K562 (cell line): ENCODE measurements around the gene SARS1. TPM values are rescaled to one million over a fixed set of nuclear protein-coding genes. Genes with fewer than 3 reads are reported as not detected.
A peak's percentile ranks its signal among the peaks of the same experiment; 100 is the strongest.

Experiments used
- CUX1 ChIP-seq: fragments of 200-800 bp; sonication (Bioruptor generic); IDR thresholded peaks from 2 replicates; pipeline ENCODE4 v1.6.1; 2016; ENCODE audit warnings: missing genetic modification characterization, missing compliant biosample characterization
- MEF2D ChIP-seq: conservative IDR thresholded peaks from 2 replicates; pipeline ENCODE4 v1.6.1; 2016; ENCODE audit warnings: low read depth, missing genetic modification characterization, missing compliant biosample characterization
- PHB2 ChIP-seq: fragments of 450-650 bp; IDR thresholded peaks from 2 replicates; pipeline ENCODE4 v1.6.1; 2017; ENCODE audit warnings: low read depth
- PPARD ChIP-seq: fragments of 250-450 bp; sonication (Bioruptor Pico); IDR thresholded peaks from 2 replicates; pipeline ENCODE4 v1.8.0; 2022; ENCODE audit warnings: inconsistent platforms, mild to moderate bottlenecking, moderate library complexity
- SUPT5H ChIP-seq: fragments of 450-650 bp; IDR thresholded peaks from 2 replicates; pipeline ENCODE4 v1.6.1; 2016
- ZBTB7A ChIP-seq: IDR thresholded peaks from 2 replicates; pipeline ENCODE4 v1.6.1; 2011; ENCODE audit warnings: low read depth, mild to moderate bottlenecking, low read length, moderate library complexity, borderline replicate concordance; ENCODE audit not compliant: control insufficient read depth
- ZNF436 ChIP-seq: fragments of 250-450, 450-650 bp; sonication (Bioruptor Pico); formaldehyde crosslinking; IDR thresholded peaks from 2 replicates; pipeline ENCODE4 v1.7.0; 2020; ENCODE audit warnings: mild to moderate bottlenecking
- ZNF444 ChIP-seq: fragments of 250-450 bp; sonication (Bioruptor Pico); IDR thresholded peaks from 2 replicates; pipeline ENCODE4 v1.4.0; 2020; ENCODE audit warnings: mild to moderate bottlenecking, moderate library complexity
- polyA plus RNA-seq, 8 experiments: library from polyadenylated mRNA; depleted of rRNA in 4 of 8; stranded (reverse) in 5 of 8; unstranded in 3 of 8; fragments of >200 nt; fragmentation: Nextera tagmentation in 2 of 8; fragmentation: Illumina TruSeq in 1 of 8; extraction: Ambion mirVana in 2 of 8; extraction: Trizol in 1 of 8; gene quantifications; 2 replicates each; pipeline versions ENCODE4 v1.2.1 to v1.2.3, GENCODE V29; 2011 to 2014; ENCODE audit warnings: inconsistent platforms in 1 of 8, missing spikeins in 1 of 8
- total RNA-seq, 7 experiments: library from RNA; depleted of rRNA in 6 of 7; stranded (reverse); fragments of >200 nt in 6 of 7; fragmentation: Illumina TruSeq in 2 of 7; extraction: Trizol in 2 of 7; gene quantifications; 2 replicates each; pipeline versions ENCODE4 v1.2.1 to v1.2.3, GENCODE V29; 2011 to 2021; ENCODE audit warnings: low replicate concordance in 1 of 7
- TF ChIP-seq, protein P1 (sequence below), 2 experiments: fragments of 450-650 bp; formaldehyde crosslinking in 1 of 2; IDR thresholded peaks; 2 replicates each; pipeline versions ENCODE4 v1.4.0 to v1.6.1; 2014 to 2020; ENCODE audit warnings: mild to moderate bottlenecking in 2 of 2, borderline replicate concordance in 1 of 2, low read depth in 1 of 2

The SARS1 gene
- total and polyA plus RNA-seq, 9 of the 15 experiments (the other 6 are each of a cell fraction or from before 2014, with no cell fraction given): 221 to 623 (median 254) TPM

- TF ChIP-seq, protein P1, sequence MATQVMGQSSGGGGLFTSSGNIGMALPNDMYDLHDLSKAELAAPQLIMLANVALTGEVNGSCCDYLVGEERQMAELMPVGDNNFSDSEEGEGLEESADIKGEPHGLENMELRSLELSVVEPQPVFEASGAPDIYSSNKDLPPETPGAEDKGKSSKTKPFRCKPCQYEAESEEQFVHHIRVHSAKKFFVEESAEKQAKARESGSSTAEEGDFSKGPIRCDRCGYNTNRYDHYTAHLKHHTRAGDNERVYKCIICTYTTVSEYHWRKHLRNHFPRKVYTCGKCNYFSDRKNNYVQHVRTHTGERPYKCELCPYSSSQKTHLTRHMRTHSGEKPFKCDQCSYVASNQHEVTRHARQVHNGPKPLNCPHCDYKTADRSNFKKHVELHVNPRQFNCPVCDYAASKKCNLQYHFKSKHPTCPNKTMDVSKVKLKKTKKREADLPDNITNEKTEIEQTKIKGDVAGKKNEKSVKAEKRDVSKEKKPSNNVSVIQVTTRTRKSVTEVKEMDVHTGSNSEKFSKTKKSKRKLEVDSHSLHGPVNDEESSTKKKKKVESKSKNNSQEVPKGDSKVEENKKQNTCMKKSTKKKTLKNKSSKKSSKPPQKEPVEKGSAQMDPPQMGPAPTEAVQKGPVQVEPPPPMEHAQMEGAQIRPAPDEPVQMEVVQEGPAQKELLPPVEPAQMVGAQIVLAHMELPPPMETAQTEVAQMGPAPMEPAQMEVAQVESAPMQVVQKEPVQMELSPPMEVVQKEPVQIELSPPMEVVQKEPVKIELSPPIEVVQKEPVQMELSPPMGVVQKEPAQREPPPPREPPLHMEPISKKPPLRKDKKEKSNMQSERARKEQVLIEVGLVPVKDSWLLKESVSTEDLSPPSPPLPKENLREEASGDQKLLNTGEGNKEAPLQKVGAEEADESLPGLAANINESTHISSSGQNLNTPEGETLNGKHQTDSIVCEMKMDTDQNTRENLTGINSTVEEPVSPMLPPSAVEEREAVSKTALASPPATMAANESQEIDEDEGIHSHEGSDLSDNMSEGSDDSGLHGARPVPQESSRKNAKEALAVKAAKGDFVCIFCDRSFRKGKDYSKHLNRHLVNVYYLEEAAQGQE (IDR thresholded peaks at IDR 0.05; ENCODE audit: borderline replicate concordance): no peak
- TF ChIP-seq, protein P1 (CRISPR knock-in tag; IDR thresholded peaks at IDR 0.05; ENCODE audit: low read depth): no peak
- TF ChIP-seq PHB2 (no peak), MEF2D (no peak), ZNF444 (CRISPR knock-in tag) (no peak), ZNF436 (no peak), SUPT5H (no peak), CUX1 (CRISPR knock-in tag) (no peak), PPARD (CRISPR knock-in tag) (no peak), ZBTB7A (peak; percentile 55; the same call in 1 of the 2 replicates)
These were observed 36.1 kb downstream of the SARS1 start (continued) for GRCh38 chr1:109249654-109250401.
